HL-60 (cell line): Measurements from ENCODE around the gene SYTL2.

Source experiments
- DNase-seq, 2 experiments: peaks; one replicate each; pipeline ENCODE4 v3.0.0-alpha.2; 2010 to 2020; ENCODE audit warnings: low read depth in 1 of 2, low spot score in 1 of 2
- H3K27ac ChIP-seq: fragments of 250-450 bp; sonication (Bioruptor Pico); replicated peaks from 2 replicates; pipeline ENCODE4 v1.5.1; 2020; ENCODE audit warnings: mild to moderate bottlenecking, moderate library complexity
- H3K27me3 ChIP-seq: fragments of 250-450 bp; sonication (Bioruptor Pico); 2 replicates; pipeline ENCODE4 v1.5.1; 2021; ENCODE audit warnings: mild to moderate bottlenecking, moderate library complexity; ENCODE audit not compliant: insufficient read depth, poor library complexity, severe bottlenecking
- H3K4me3 ChIP-seq: replicated peaks from 2 replicates; pipeline ENCODE4 v1.5.1; 2011; ENCODE audit warnings: mild to moderate bottlenecking, control low read depth, low read length; ENCODE audit not compliant: insufficient read depth
- GABPA ChIP-seq: IDR thresholded peaks from 2 replicates; pipeline ENCODE4 v1.6.1; 2012; ENCODE audit warnings: low read depth
- POLR2AphosphoS5 ChIP-seq: IDR thresholded peaks from 2 replicates; pipeline ENCODE4 v1.6.1; 2012; ENCODE audit warnings: low read depth
- SPI1 ChIP-seq: IDR thresholded peaks from 2 replicates; pipeline ENCODE4 v1.6.1; 2012; ENCODE audit warnings: low read depth, mild to moderate bottlenecking, borderline replicate concordance
- TF ChIP-seq, protein P1 (sequence below): IDR thresholded peaks from 2 replicates; pipeline ENCODE4 v1.6.1; 2012; ENCODE audit warnings: low read depth; ENCODE audit not compliant: insufficient replicate concordance
- TF ChIP-seq, protein P2 (sequence below): IDR thresholded peaks from one replicate; pipeline ENCODE4 v1.5.1; 2011; ENCODE audit warnings: low read length, control low read depth, inconsistent platforms; ENCODE audit not compliant: insufficient read depth

SYTL2 gene

DNA sequence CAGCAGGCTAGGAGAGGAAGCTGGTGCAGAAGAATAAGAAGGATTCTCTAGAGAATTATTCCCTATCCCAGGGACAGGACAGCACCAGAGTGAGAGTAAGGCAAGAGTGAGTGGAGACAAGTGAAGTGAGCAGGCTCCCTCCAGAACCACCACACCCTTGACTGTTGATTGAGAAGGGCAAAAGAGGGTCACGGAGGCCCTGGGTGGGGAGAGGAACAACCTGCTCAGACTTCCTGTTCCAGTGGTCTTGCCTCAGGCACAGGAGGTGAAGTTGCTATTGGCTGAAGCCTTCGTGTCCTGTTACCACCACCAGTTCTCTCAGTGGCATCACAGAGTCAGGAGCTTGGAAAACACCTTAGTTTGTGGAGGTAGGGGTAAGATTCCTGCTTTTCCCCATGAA is 73.2 kb downstream of the SYTL2 start:
- H3K27ac ChIP-seq, result no peak overlapping the region
- DNase-seq, result peak in 1 of 2 experiments; percentile 45
- H3K27me3 ChIP-seq, result no peaks in the 10 kb centered on the region
- H3K4me3 ChIP-seq, result no peak overlapping the region
- TF ChIP-seq, protein P1, sequence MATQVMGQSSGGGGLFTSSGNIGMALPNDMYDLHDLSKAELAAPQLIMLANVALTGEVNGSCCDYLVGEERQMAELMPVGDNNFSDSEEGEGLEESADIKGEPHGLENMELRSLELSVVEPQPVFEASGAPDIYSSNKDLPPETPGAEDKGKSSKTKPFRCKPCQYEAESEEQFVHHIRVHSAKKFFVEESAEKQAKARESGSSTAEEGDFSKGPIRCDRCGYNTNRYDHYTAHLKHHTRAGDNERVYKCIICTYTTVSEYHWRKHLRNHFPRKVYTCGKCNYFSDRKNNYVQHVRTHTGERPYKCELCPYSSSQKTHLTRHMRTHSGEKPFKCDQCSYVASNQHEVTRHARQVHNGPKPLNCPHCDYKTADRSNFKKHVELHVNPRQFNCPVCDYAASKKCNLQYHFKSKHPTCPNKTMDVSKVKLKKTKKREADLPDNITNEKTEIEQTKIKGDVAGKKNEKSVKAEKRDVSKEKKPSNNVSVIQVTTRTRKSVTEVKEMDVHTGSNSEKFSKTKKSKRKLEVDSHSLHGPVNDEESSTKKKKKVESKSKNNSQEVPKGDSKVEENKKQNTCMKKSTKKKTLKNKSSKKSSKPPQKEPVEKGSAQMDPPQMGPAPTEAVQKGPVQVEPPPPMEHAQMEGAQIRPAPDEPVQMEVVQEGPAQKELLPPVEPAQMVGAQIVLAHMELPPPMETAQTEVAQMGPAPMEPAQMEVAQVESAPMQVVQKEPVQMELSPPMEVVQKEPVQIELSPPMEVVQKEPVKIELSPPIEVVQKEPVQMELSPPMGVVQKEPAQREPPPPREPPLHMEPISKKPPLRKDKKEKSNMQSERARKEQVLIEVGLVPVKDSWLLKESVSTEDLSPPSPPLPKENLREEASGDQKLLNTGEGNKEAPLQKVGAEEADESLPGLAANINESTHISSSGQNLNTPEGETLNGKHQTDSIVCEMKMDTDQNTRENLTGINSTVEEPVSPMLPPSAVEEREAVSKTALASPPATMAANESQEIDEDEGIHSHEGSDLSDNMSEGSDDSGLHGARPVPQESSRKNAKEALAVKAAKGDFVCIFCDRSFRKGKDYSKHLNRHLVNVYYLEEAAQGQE, result no peak
- TF ChIP-seq, protein P2, sequence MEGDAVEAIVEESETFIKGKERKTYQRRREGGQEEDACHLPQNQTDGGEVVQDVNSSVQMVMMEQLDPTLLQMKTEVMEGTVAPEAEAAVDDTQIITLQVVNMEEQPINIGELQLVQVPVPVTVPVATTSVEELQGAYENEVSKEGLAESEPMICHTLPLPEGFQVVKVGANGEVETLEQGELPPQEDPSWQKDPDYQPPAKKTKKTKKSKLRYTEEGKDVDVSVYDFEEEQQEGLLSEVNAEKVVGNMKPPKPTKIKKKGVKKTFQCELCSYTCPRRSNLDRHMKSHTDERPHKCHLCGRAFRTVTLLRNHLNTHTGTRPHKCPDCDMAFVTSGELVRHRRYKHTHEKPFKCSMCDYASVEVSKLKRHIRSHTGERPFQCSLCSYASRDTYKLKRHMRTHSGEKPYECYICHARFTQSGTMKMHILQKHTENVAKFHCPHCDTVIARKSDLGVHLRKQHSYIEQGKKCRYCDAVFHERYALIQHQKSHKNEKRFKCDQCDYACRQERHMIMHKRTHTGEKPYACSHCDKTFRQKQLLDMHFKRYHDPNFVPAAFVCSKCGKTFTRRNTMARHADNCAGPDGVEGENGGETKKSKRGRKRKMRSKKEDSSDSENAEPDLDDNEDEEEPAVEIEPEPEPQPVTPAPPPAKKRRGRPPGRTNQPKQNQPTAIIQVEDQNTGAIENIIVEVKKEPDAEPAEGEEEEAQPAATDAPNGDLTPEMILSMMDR, result no peak
- TF ChIP-seq GABPA (no peak), POLR2AphosphoS5 (no peak), SPI1 (peak; percentile 63; the same call in 1 of the 2 replicates)

DNA sequence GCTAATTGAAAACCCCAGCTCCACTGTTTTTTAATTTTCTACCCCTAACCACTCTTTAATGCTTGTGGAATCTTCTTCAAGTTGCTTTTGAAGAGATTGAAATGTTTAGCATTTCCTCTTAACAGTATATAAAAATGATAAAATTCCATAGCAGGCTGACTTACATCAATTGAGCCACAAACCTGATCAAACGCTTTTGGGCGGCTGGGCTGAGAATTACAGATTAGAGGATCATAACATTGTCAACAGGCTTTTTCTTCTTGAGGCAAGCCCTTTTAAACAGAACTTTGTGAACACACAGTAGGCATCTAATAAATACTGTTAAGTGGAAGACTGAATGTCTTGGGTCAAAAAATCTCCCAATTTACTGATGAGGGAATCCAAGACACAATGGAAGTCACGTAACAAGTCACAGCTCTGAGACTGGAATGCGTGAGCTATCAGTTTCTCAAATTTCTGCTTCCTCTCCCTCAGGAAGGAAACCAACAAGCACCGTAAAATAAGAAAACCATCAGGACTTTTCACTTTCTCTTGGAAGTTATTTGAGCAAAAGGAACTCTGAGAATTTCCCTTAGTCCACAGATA is 75.0 kb downstream of the SYTL2 start:
- no peak overlapping the region for H3K4me3 ChIP-seq
- H3K27ac ChIP-seq, result no peak overlapping the region
- H3K27me3 ChIP-seq, result no peaks in the 10 kb centered on the region

DNA sequence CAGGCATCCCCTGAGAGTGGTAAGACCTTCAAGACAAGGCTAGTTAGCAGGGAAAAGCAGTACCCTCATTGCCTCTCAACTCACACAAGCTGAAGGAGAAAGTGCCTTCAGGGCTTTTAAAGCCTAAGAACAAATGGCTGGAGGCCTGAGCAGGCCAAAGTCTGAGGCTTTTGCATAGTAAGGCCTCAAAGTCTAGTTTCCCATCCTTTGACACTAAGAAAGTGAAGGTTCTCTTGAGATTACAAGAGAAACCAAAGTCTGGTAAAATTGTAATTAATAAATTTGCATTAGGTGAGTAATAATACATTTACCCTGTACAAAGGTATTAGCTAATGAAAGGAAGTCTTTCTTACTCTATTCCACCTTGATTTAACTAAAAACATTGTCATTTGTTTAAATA is 78.0 kb downstream of the SYTL2 start:
- no peak for DNase-seq

More for the DNA sequence above, 75.0 kb downstream of the SYTL2 start:
- no peak for DNase-seq
- TF ChIP-seq, protein P1, result no peak
- TF ChIP-seq, protein P2, result no peak
- TF ChIP-seq SPI1 (no peak), GABPA (no peak), POLR2AphosphoS5 (no peak)

More for the DNA sequence above, 78.0 kb downstream of the SYTL2 start:
- Histone ChIP-seq H3K4me3 (no peak overlapping the region), H3K27me3 (no peaks in the 10 kb centered on the region), H3K27ac (no peak overlapping the region)
- TF ChIP-seq, protein P1, result no peak
- TF ChIP-seq POLR2AphosphoS5 (no peak), GABPA (no peak), SPI1 (no peak)
- TF ChIP-seq, protein P2, result no peak
